Tibial nerve (tissue), 4 donors: ENCODE data around the gene MYADM. TPM values are rescaled to one million over a fixed set of nuclear protein-coding genes. Genes with fewer than 3 reads are reported as not detected.

Experiments
- DNase-seq, 2 donors: peaks; one replicate each; pipeline ENCODE4 v3.0.0-alpha.2; 2019; ENCODE audit warnings: low spot score in 2 of 2
- H3K27ac ChIP-seq, 4 donors: fragments of 200-600 bp; sonication (generic) in 3 of 4; one replicate each; pipeline ENCODE4 v1.5.1; 2017 to 2019; ENCODE audit warnings: mild to moderate bottlenecking in 1 of 4
- H3K27me3 ChIP-seq, 2 donors: fragments of 200-600 bp; sonication (generic) in 1 of 2; one replicate each; pipeline versions ENCODE4 v1.5.1 to v1.6.0; 2017 to 2019
- H3K36me3 ChIP-seq, 3 donors: fragments of 200-600 bp; sonication (generic); one replicate each; pipeline ENCODE4 v1.5.1; 2018 to 2019
- H3K4me1 ChIP-seq, 4 donors: fragments of 200-600 bp; sonication (generic) in 3 of 4; one replicate each; pipeline ENCODE4 v1.5.1; 2017 to 2019
- H3K4me3 ChIP-seq, 4 donors: fragments of 200-600 bp; sonication (generic) in 3 of 4; one replicate each; pipeline ENCODE4 v1.5.1; 2017 to 2019; ENCODE audit warnings: mild to moderate bottlenecking in 1 of 4, moderate library complexity in 1 of 4
- H3K9me3 ChIP-seq, 4 donors: fragments of 200-600 bp; sonication (generic) in 3 of 4; one replicate each; pipeline ENCODE4 v1.5.1; 2017 to 2019
- EP300 ChIP-seq, 2 donors: sonication (generic); formaldehyde crosslinking; IDR thresholded peaks; one replicate each; pipeline ENCODE4 v1.6.1; 2017; ENCODE audit warnings: antibody characterized with exemption in 2 of 2, mild to moderate bottlenecking in 1 of 2
- POLR2A ChIP-seq, 2 donors: fragments of 450-650 bp; IDR thresholded peaks; one replicate each; pipeline ENCODE4 v1.6.1; 2017; ENCODE audit warnings: antibody characterized with exemption in 2 of 2, mild to moderate bottlenecking in 2 of 2, moderate library complexity in 2 of 2
- WGBS, 2 donors: methylation state at CpG; one replicate each; pipeline ENCODE4 v1.1.5; 2018; 5-methylcytosine and 5-hydroxymethylcytosine counted together
- total RNA-seq, 4 donors: library from RNA; depleted of rRNA; stranded (reverse); fragments of >200 nt; gene quantifications; one replicate each; pipeline ENCODE4 v1.1.0, GENCODE V29; 2016
- TF ChIP-seq, protein P1 (sequence below), 5 experiments: fragments of 200-600 bp in 3 of 5; fragments of 450-650 bp in 2 of 5; sonication (generic) in 3 of 5; IDR thresholded peaks; one replicate each; pipeline ENCODE4 v1.5.1; 2016 to 2019; ENCODE audit warnings: antibody characterized with exemption in 5 of 5, mild to moderate bottlenecking in 3 of 5, moderate library complexity in 2 of 5

The MYADM gene
- total RNA-seq, 4 donors from 2014 or later = 27.3 to 37.7 (median 31.9) TPM

DNA sequence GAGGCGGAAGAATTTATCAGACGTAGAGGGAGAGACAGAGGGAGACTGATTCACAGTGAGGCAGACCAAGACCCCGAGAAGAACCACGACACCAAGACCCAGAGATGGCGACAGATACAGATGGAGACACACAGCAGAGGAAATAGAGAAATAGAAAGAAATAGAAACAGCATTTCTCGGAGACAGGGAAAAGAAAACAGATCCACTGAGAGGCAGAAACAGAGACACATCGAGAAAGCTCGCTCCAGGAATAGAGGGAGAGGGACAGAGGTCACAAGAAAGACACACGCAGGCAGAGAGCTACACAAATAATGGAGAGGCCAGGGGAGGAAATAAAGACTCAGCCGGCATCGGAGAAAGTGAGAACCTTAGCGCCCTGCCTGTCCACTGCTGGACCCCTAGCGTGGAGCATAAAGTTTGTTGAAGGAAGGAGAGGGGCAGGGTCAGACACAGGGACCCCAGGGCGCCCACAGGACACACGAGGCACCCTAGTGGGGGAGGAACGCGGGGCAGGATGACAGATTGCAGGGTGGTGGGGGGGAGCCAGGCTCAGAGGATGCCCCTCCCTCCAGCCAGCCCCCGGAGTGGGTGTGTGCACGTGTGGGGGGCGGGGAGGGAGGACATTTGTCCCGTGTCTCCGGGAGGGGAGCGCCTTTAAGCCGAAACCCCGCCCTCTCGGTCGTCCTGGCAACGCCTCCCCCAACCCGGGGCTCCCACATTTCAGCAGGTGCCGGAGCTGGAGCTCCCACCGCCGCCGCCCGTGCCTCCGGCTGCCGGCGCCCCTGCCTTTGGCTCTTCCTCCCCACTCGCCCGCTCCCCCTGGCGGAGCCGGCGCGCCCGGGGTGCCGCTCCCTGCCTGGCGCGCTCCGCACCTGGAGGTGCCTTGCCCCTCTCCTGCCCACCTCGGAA is 14.1 kb downstream of the MYADM start, which contains the start of gene PRKCG:
PRKCG (plus strand) TSS at position 716 of the 909 bp plus-strand sequence. CDS start 298 bp downstream, outside the sequence.
- WGBS, 2 donors = 2 to 3% methylated on average over 34 to 48 of the region's 49 CpGs
- peak within 1 kb of the TSS in 1 of 4 donors; percentile 38 for H3K4me3 ChIP-seq
- peaks cover 0 to 3% (median 0%) of the 10 kb centered on the region in 3 donors for H3K36me3 ChIP-seq
- H3K27me3 ChIP-seq = peaks cover 3 to 80% of the 10 kb centered on the region in 2 donors
- H3K9me3 ChIP-seq = no peaks in the 10 kb centered on the region
- H3K4me1 ChIP-seq = peaks cover 0 to 45% (median 12%) of the 10 kb centered on the region in 4 donors
- no peak within 1 kb of the TSS for H3K27ac ChIP-seq
- DNase-seq = no peak
- TF ChIP-seq EP300 (IDR thresholded peaks at IDR 0.05) = no peak
- TF ChIP-seq, protein P1, sequence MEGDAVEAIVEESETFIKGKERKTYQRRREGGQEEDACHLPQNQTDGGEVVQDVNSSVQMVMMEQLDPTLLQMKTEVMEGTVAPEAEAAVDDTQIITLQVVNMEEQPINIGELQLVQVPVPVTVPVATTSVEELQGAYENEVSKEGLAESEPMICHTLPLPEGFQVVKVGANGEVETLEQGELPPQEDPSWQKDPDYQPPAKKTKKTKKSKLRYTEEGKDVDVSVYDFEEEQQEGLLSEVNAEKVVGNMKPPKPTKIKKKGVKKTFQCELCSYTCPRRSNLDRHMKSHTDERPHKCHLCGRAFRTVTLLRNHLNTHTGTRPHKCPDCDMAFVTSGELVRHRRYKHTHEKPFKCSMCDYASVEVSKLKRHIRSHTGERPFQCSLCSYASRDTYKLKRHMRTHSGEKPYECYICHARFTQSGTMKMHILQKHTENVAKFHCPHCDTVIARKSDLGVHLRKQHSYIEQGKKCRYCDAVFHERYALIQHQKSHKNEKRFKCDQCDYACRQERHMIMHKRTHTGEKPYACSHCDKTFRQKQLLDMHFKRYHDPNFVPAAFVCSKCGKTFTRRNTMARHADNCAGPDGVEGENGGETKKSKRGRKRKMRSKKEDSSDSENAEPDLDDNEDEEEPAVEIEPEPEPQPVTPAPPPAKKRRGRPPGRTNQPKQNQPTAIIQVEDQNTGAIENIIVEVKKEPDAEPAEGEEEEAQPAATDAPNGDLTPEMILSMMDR (IDR thresholded peaks at IDR 0.05) = peak; percentile 31 to 49 (median 42)

DNA sequence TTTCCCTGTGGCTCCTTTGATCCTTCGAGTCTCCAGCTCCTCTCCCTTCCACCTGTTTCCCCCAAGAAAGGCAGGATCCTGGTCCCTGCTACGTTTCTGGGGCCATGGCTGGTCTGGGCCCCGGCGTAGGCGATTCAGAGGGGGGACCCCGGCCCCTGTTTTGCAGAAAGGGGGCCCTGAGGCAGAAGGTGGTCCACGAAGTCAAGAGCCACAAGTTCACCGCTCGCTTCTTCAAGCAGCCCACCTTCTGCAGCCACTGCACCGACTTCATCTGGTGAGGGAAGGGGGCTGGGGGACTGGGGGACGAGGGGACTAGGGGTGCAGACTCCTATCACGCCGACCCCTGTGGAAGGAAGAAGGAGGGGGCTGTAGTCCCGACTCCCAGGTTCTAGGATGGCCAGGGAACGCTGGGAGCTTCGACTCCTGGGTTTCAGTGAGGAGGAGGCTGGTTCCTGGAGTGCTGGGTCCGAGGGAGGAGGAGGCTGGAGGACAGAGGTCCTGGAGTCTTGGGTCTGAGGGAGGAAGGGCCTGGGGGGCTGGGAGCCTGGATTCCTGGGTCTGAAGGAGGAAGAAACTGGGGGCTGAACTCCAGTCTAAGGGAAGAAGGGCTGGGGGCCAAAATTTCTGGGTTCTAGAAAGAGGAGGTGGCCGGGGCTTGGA is 14.8 kb downstream of the MYADM start:
- peak overlapping the region in 1 of 4 donors; percentile 38 for H3K4me3 ChIP-seq
- H3K4me1 ChIP-seq = peaks cover 0 to 45% (median 12%) of the 10 kb centered on the region in 4 donors
- no peaks in the 10 kb centered on the region for H3K9me3 ChIP-seq
- DNase-seq = no peak
- H3K36me3 ChIP-seq = no peaks in the 10 kb centered on the region
- H3K27ac ChIP-seq = no peak overlapping the region
- WGBS, 2 donors = 1 to 7% methylated on average over 11 to 18 of the region's 18 CpGs
- H3K27me3 ChIP-seq = peaks cover 3 to 82% of the 10 kb centered on the region in 2 donors
- TF ChIP-seq POLR2A (IDR thresholded peaks at IDR 0.05) (no peak), EP300 (IDR thresholded peaks at IDR 0.05) (no peak)
- TF ChIP-seq, protein P1 (IDR thresholded peaks at IDR 0.05) = no peak

DNA sequence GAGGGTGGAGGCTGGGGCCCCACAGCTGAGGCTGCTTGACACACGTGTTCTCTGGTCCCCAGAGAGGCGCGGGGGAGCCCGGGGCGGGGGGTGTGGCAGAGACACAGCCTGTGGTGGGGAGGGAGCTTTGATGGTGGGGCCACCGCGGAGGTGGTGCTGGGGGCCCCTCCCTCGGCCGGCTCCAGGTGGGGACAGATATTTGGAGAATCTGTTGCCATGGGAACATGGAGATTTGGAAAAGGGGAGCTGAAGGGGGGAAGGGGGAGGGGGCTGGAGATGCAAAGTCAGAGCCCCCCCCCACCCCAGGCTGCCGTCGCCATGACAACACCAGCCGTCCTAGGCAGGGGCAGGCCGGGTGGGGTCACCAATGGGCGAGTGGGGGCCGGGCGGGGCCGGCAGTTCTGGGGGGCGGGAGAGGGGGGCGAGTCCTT is 15.6 kb downstream of the MYADM start:
- no peak for DNase-seq
- Histone ChIP-seq H3K27ac (no peak overlapping the region), H3K27me3 (peaks cover 3 to 82% of the 10 kb centered on the region in 2 donors), H3K36me3 (no peaks in the 10 kb centered on the region), H3K4me3 (no peak overlapping the region), H3K9me3 (no peaks in the 10 kb centered on the region), H3K4me1 (peaks cover 0 to 45% (median 12%) of the 10 kb centered on the region in 4 donors)
- WGBS, 2 donors = 0 to 2% methylated on average over 5 to 19 of the region's 19 CpGs
- TF ChIP-seq POLR2A (IDR thresholded peaks at IDR 0.05) (no peak), EP300 (IDR thresholded peaks at IDR 0.05) (no peak)
- TF ChIP-seq, protein P1 (IDR thresholded peaks at IDR 0.05) = no peak

DNA sequence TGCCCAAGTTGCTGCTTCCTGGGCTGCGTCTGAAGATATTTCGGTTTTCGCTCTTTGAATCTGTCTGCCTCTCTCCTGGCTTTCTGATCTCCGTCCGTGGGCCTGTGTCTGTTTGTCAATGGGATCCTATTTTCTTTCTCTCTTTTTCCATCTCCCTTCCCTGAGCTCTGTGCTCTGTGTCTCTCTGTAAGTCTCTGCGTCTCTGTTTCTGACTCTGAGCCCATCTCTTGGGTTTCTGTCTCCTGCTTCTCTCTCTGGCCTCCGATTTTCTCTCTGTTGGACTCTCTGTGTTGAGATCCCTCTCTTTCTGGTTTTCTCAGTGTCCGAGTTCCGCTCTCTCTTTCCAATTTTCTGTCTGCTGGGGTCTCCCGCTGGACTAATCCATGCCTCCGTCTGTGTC is 16.1 kb downstream of the MYADM start:
- no peak for DNase-seq
- Histone ChIP-seq H3K27ac (no peak overlapping the region), H3K27me3 (peaks cover 3 to 79% of the 10 kb centered on the region in 2 donors), H3K4me3 (no peak overlapping the region), H3K4me1 (peaks cover 0 to 43% (median 12%) of the 10 kb centered on the region in 4 donors), H3K9me3 (no peaks in the 10 kb centered on the region), H3K36me3 (no peaks in the 10 kb centered on the region)
- TF ChIP-seq EP300 (IDR thresholded peaks at IDR 0.05) (no peak), POLR2A (IDR thresholded peaks at IDR 0.05) (no peak)
- TF ChIP-seq, protein P1 (IDR thresholded peaks at IDR 0.05) = no peak
- whole genome bisulfite sequencing, 2 donors = 9% methylated on average over 11 of the region's 11 CpGs
